HepG2 (cell line): Measurements from ENCODE around the gene UCP1.

Experiments
- CREB1 ChIP-seq, 2 experiments: fragments of 450-650 bp in 1 of 2; IDR thresholded peaks; 2 replicates each; pipeline ENCODE4 v1.6.1; 2016 to 2017; ENCODE audit warnings: control low read depth in 1 of 2, mild to moderate bottlenecking in 1 of 2, missing compliant biosample characterization in 1 of 2, missing genetic modification characterization in 1 of 2
- ESRRA ChIP-seq: sonication (generic); formaldehyde crosslinking; IDR thresholded peaks from 2 replicates; pipeline ENCODE4 v1.5.1; 2020; ENCODE audit warnings: mild to moderate bottlenecking, low read depth, missing genetic modification reagents
- NFIC ChIP-seq: IDR thresholded peaks from 2 replicates; pipeline ENCODE4 v1.6.1; 2012; ENCODE audit warnings: mild to moderate bottlenecking, low read length, inconsistent platforms

DNA sequence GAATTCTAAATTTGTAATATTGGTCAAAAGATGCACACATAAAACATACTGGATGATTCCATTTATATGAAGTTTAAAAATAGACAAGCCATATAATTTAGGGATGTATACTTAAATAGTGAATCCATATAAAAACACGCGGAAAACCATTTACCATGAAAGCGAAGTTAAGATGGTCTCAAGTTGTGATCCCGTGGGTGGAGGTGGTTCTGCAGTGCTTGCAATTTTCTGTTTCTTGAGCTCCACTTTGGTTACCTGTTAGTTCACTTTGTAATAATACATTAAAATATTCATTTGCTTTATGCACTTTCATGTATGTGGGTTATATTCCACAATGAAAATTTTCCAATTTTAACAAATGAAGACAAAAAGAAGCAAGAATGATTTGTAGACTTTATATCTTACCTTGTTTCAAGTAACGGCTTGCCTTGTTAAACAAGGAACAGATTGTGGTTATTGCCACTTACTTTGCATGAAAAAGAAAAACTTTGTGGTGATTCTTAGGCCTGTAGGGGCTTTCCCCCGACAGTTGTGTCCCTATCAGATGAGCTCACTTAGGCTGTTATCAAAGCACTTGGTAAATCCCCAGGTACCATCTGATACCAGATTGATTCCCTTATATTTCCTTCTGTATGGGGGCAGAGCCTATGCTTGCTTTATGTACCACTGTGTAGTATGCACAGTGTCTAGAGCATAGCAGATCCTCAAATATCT is 12.2 kb downstream of the UCP1 start:
- TF ChIP-seq ESRRA (no peak), CREB1 (IDR thresholded peaks at IDR 0.05) (no peak), CREB1 (CRISPR knock-in tag; IDR thresholded peaks at IDR 0.05) (no peak), NFIC (no peak)
